Measurements from ENCODE around the gene KIDINS220.

Gene KIDINS220

GRCh38 chr2:8840475-8841091, 3.2 kb upstream of the KIDINS220 start:
- Histone ChIP-seq H3K14ac (ENCODE audit: low read length) (no peak overlapping the region), H2AK5ac (ENCODE audit: low read length) (no peak overlapping the region), H3K79me1 (ENCODE audit: low read length) (peaks cover 4% of the 10 kb centered on the region), H2AFZ (ENCODE audit: insufficient read depth, low read length, poor library complexity) (no peak overlapping the region), H3K79me2 (ENCODE audit: control insufficient read depth, insufficient read depth, low read length, poor library complexity) (peaks cover 2% of the 10 kb centered on the region), H3K23ac (ENCODE audit: low read length) (no peak overlapping the region), H4K12ac (ENCODE audit: low read depth, low read length) (no peak overlapping the region), H3K9ac (ENCODE audit: low read length) (no peak overlapping the region), H4K91ac (ENCODE audit: low read depth, low read length) (no peak overlapping the region), H2BK12ac (ENCODE audit: low read length) (no peak overlapping the region), H4K8ac (ENCODE audit: low read depth, low read length) (no peak overlapping the region), H3K27ac (ENCODE audit: low read depth, low read length) (no peak overlapping the region), H3K27me3 (ENCODE audit: insufficient read depth, low read length) (no peaks in the 10 kb centered on the region), H2BK120ac (ENCODE audit: insufficient read depth, low read length, poor library complexity) (no peak overlapping the region), H3K4me3 (ENCODE audit: low read depth, low read length) (no peak overlapping the region), H3K4me2 (ENCODE audit: low read length) (no peak overlapping the region), H3K36me3 (ENCODE audit: control insufficient read depth in 1 of 2, insufficient read depth in 2 of 2, low read length in 2 of 2) (no peaks in the 10 kb centered on the region), H2BK5ac (ENCODE audit: low read depth, low read length, poor library complexity) (no peak overlapping the region), H3K4ac (ENCODE audit: low read depth, low read length) (no peak overlapping the region), H3K18ac (ENCODE audit: low read length) (no peak overlapping the region), H3K9me3 (ENCODE audit: insufficient read depth, low read depth, low read length) (no peaks in the 10 kb centered on the region), H3K4me1 (ENCODE audit: control insufficient read depth in 1 of 2, insufficient read depth in 2 of 2, low read length in 2 of 2) (peaks cover 4 to 7% of the 10 kb centered on the region in 2 experiments)
- WGBS (ENCODE audit: extremely low coverage, insufficient coverage, insufficient read length), result no CpG with 5 or more reads among the region's 12 CpGs
- no peak for DNase-seq

- Histone ChIP-seq H4K8ac (ENCODE audit: low read depth, low read length) (no peak overlapping the region), H3K4me1 (ENCODE audit: control insufficient read depth in 1 of 2, insufficient read depth in 2 of 2, low read length in 2 of 2) (peaks cover 4 to 7% of the 10 kb centered on the region in 2 experiments), H2BK120ac (ENCODE audit: insufficient read depth, low read length, poor library complexity) (no peak overlapping the region), H3K4me2 (ENCODE audit: low read length) (no peak overlapping the region), H2AK5ac (ENCODE audit: low read length) (no peak overlapping the region), H3K27me3 (ENCODE audit: insufficient read depth, low read length) (no peaks in the 10 kb centered on the region), H3K9ac (ENCODE audit: low read length) (no peak overlapping the region), H2BK12ac (ENCODE audit: low read length) (no peak overlapping the region), H3K14ac (ENCODE audit: low read length) (no peak overlapping the region), H4K12ac (ENCODE audit: low read depth, low read length) (no peak overlapping the region), H3K27ac (ENCODE audit: low read depth, low read length) (no peak overlapping the region), H3K23ac (ENCODE audit: low read length) (no peak overlapping the region), H2AFZ (ENCODE audit: insufficient read depth, low read length, poor library complexity) (no peak overlapping the region), H4K91ac (ENCODE audit: low read depth, low read length) (no peak overlapping the region), H3K4me3 (ENCODE audit: low read depth, low read length) (no peak overlapping the region), H3K9me3 (ENCODE audit: insufficient read depth, low read depth, low read length) (no peaks in the 10 kb centered on the region), H3K79me1 (ENCODE audit: low read length) (peaks cover 4% of the 10 kb centered on the region), H3K79me2 (ENCODE audit: control insufficient read depth, insufficient read depth, low read length, poor library complexity) (peaks cover 2% of the 10 kb centered on the region), H2BK5ac (ENCODE audit: low read depth, low read length, poor library complexity) (no peak overlapping the region), H3K18ac (ENCODE audit: low read length) (no peak overlapping the region), H3K4ac (ENCODE audit: low read depth, low read length) (no peak overlapping the region), H3K36me3 (ENCODE audit: control insufficient read depth in 1 of 2, insufficient read depth in 2 of 2, low read length in 2 of 2) (no peaks in the 10 kb centered on the region)
- no CpG with 5 or more reads among the region's 5 CpGs for WGBS (ENCODE audit: extremely low coverage, insufficient coverage, insufficient read length)
- DNase-seq, result no peak
Observed at GRCh38 chr2:8839189-8839965, 2.0 kb upstream of the KIDINS220 start.

GRCh38 chr2:8837795-8838140, 355 bp upstream of the KIDINS220 start:
- no peak overlapping the region for H3K4ac ChIP-seq (ENCODE audit: low read depth, low read length)
- H4K12ac ChIP-seq (ENCODE audit: low read depth, low read length), result no peak overlapping the region
- peaks cover 0 to 2% of the 10 kb centered on the region in 2 experiments for H3K36me3 ChIP-seq (ENCODE audit: control insufficient read depth in 1 of 2, insufficient read depth in 2 of 2, low read length in 2 of 2)
- no peak overlapping the region for H2BK120ac ChIP-seq (ENCODE audit: insufficient read depth, low read length, poor library complexity)
- DNase-seq, result no peak
- no peaks in the 10 kb centered on the region for H3K27me3 ChIP-seq (ENCODE audit: insufficient read depth, low read length)
- H4K91ac ChIP-seq (ENCODE audit: low read depth, low read length), result no peak overlapping the region
- H2BK5ac ChIP-seq (ENCODE audit: low read depth, low read length, poor library complexity), result no peak overlapping the region
- H2BK12ac ChIP-seq (ENCODE audit: low read length), result no peak overlapping the region
- H3K18ac ChIP-seq (ENCODE audit: low read length), result no peak overlapping the region
- no CpG with 5 or more reads among the region's 11 CpGs for WGBS (ENCODE audit: extremely low coverage, insufficient coverage, insufficient read length)
- no peaks in the 10 kb centered on the region for H3K9me3 ChIP-seq (ENCODE audit: insufficient read depth, low read depth, low read length)
- no peak overlapping the region for H3K9ac ChIP-seq (ENCODE audit: low read length)
- H3K14ac ChIP-seq (ENCODE audit: low read length), result no peak overlapping the region
- no peak overlapping the region for H2AFZ ChIP-seq (ENCODE audit: insufficient read depth, low read length, poor library complexity)
- no peak overlapping the region for H3K27ac ChIP-seq (ENCODE audit: low read depth, low read length)
- no peak overlapping the region for H3K4me3 ChIP-seq (ENCODE audit: low read depth, low read length)
- H3K4me1 ChIP-seq (ENCODE audit: control insufficient read depth in 1 of 2, insufficient read depth in 2 of 2, low read length in 2 of 2), result peaks cover 4 to 7% of the 10 kb centered on the region in 2 experiments
- no peak overlapping the region for H4K8ac ChIP-seq (ENCODE audit: low read depth, low read length)
- H3K79me2 ChIP-seq (ENCODE audit: control insufficient read depth, insufficient read depth, low read length, poor library complexity), result peaks cover 2% of the 10 kb centered on the region
- H3K23ac ChIP-seq (ENCODE audit: low read length), result no peak overlapping the region
- H3K79me1 ChIP-seq (ENCODE audit: low read length), result peaks cover 4% of the 10 kb centered on the region
- peak overlapping the region; percentile 39 for H3K4me2 ChIP-seq (ENCODE audit: low read length)
- H2AK5ac ChIP-seq (ENCODE audit: low read length), result no peak overlapping the region

GRCh38 chr2:8835279-8835678, 2.1 kb downstream of the KIDINS220 start:
- no peak overlapping the region for H2BK120ac ChIP-seq (ENCODE audit: insufficient read depth, low read length, poor library complexity)
- peaks cover 4% of the 10 kb centered on the region for H3K79me1 ChIP-seq (ENCODE audit: low read length)
- no peak overlapping the region for H2BK5ac ChIP-seq (ENCODE audit: low read depth, low read length, poor library complexity)
- H3K14ac ChIP-seq (ENCODE audit: low read length), result no peak overlapping the region
- no peak overlapping the region for H3K4me2 ChIP-seq (ENCODE audit: low read length)
- H3K4ac ChIP-seq (ENCODE audit: low read depth, low read length), result no peak overlapping the region
- no peak overlapping the region for H3K23ac ChIP-seq (ENCODE audit: low read length)
- H2AFZ ChIP-seq (ENCODE audit: insufficient read depth, low read length, poor library complexity), result no peak overlapping the region
- H4K12ac ChIP-seq (ENCODE audit: low read depth, low read length), result no peak overlapping the region
- no peak overlapping the region for H3K18ac ChIP-seq (ENCODE audit: low read length)
- peaks cover 4 to 7% of the 10 kb centered on the region in 2 experiments for H3K4me1 ChIP-seq (ENCODE audit: control insufficient read depth in 1 of 2, insufficient read depth in 2 of 2, low read length in 2 of 2)
- H3K27ac ChIP-seq (ENCODE audit: low read depth, low read length), result no peak overlapping the region
- no peak for DNase-seq
- no peak overlapping the region for H4K8ac ChIP-seq (ENCODE audit: low read depth, low read length)
- H3K27me3 ChIP-seq (ENCODE audit: insufficient read depth, low read length), result no peaks in the 10 kb centered on the region
- no peak overlapping the region for H4K91ac ChIP-seq (ENCODE audit: low read depth, low read length)
- H3K79me2 ChIP-seq (ENCODE audit: control insufficient read depth, insufficient read depth, low read length, poor library complexity), result peaks cover 2% of the 10 kb centered on the region
- H2AK5ac ChIP-seq (ENCODE audit: low read length), result no peak overlapping the region
- H2BK12ac ChIP-seq (ENCODE audit: low read length), result no peak overlapping the region
- no peak overlapping the region for H3K4me3 ChIP-seq (ENCODE audit: low read depth, low read length)
- H3K9ac ChIP-seq (ENCODE audit: low read length), result no peak overlapping the region
- H3K9me3 ChIP-seq (ENCODE audit: insufficient read depth, low read depth, low read length), result no peaks in the 10 kb centered on the region
- H3K36me3 ChIP-seq (ENCODE audit: control insufficient read depth in 1 of 2, insufficient read depth in 2 of 2, low read length in 2 of 2), result peaks cover 0 to 2% of the 10 kb centered on the region in 2 experiments

Data from trophoblast cell (in vitro differentiated cells and primary cell).